G401.6 (cell line): ENCODE data around the gene COA8.

ENCODE experiments used
- FAIRE-seq: peaks from 2 replicates; lab custom pipeline; 2012; peaks lifted over from hg19 to GRCh38; lab: Jason Lieb, UNC

The COA8 gene

GRCh38 chr14:103526247-103526913 lies 36.4 kb upstream of the COA8 start:
- FAIRE-seq = no peak

GRCh38 chr14:103526914-103527248 lies 35.9 kb upstream of the COA8 start:
- no peak for FAIRE-seq

GRCh38 chr14:103527408-103528145 lies 35.2 kb upstream of the COA8 start:
- FAIRE-seq = no peak

- no peak for FAIRE-seq
Measured at GRCh38 chr14:103528146-103528586, 34.6 kb upstream of the COA8 start.

- no peak for FAIRE-seq
Measured at GRCh38 chr14:103528587-103529382, 34.0 kb upstream of the COA8 start, which contains the start of gene TRMT61A. TRMT61A (plus strand) TSS chr14:103529196; CDS start chr14:103529979, 783 bp downstream.

GRCh38 chr14:103529383-103530365 lies 33.1 kb upstream of the COA8 start:
- FAIRE-seq = no peak

GRCh38 chr14:103530390-103530789 lies 32.4 kb upstream of the COA8 start:
- FAIRE-seq = no peak

- no peak for FAIRE-seq
Measured at GRCh38 chr14:103530831-103531230, 31.9 kb upstream of the COA8 start.

GRCh38 chr14:103531421-103532215 lies 31.1 kb upstream of the COA8 start:
- no peak for FAIRE-seq

- no peak for FAIRE-seq
Measured at GRCh38 chr14:103532216-103533136, 30.3 kb upstream of the COA8 start.

- FAIRE-seq = no peak
Measured at GRCh38 chr14:103533137-103533998, 29.4 kb upstream of the COA8 start.

- no peak for FAIRE-seq
Measured at GRCh38 chr14:103533999-103534575, 28.7 kb upstream of the COA8 start.

GRCh38 chr14:103534576-103535061 lies 28.1 kb upstream of the COA8 start:
- FAIRE-seq = no peak

- no peak for FAIRE-seq
Measured at GRCh38 chr14:103535081-103535890, 27.5 kb upstream of the COA8 start.

GRCh38 chr14:103535891-103536565 lies 26.7 kb upstream of the COA8 start:
- no peak for FAIRE-seq

- no peak for FAIRE-seq
Measured at GRCh38 chr14:103536693-103537092, 26.1 kb upstream of the COA8 start.
